Mesenchymal stem cell (in vitro differentiated cells and primary cell): ENCODE data around the gene ATP8B3.

Experiments
- DNase-seq: peaks from one replicate; pipeline ENCODE4 v3.0.0-alpha.2; 2013
- H2AFZ ChIP-seq: one replicate; pipeline ENCODE4 v1.6.1; 2013; ENCODE audit warnings: low read depth, mild to moderate bottlenecking, control low read depth, inconsistent platforms, low read length, moderate library complexity
- H2AK5ac ChIP-seq: 2 replicates; pipeline ENCODE4 v1.6.1; 2013; ENCODE audit warnings: low read length, moderate library complexity, mild to moderate bottlenecking, inconsistent platforms; ENCODE audit not compliant: severe bottlenecking
- H2BK120ac ChIP-seq: one replicate; pipeline ENCODE4 v1.6.1; 2013; ENCODE audit warnings: low read depth, mild to moderate bottlenecking, inconsistent platforms, low read length, moderate library complexity
- H2BK12ac ChIP-seq, 2 experiments: one replicate each; pipeline ENCODE4 v1.6.1; 2013; ENCODE audit warnings: inconsistent platforms in 2 of 2, low read length in 2 of 2, mild to moderate bottlenecking in 2 of 2, moderate library complexity in 2 of 2, control low read depth in 1 of 2
- H2BK15ac ChIP-seq: one replicate; pipeline ENCODE4 v1.6.1; 2013; ENCODE audit warnings: mild to moderate bottlenecking, low read depth, inconsistent platforms; ENCODE audit not compliant: poor library complexity, severe bottlenecking
- H2BK5ac ChIP-seq: 2 replicates; pipeline ENCODE4 v1.6.1; 2013; ENCODE audit warnings: low read depth, mild to moderate bottlenecking, low read length, control low read depth, inconsistent platforms; ENCODE audit not compliant: poor library complexity, severe bottlenecking
- H3K14ac ChIP-seq, 2 experiments: one replicate each; pipeline ENCODE4 v1.6.1; 2013; ENCODE audit warnings: inconsistent platforms in 2 of 2, low read length in 2 of 2, control low read depth in 1 of 2, mild to moderate bottlenecking in 1 of 2, moderate library complexity in 1 of 2
- H3K18ac ChIP-seq, 2 experiments: one replicate each; pipeline ENCODE4 v1.6.1; 2013; ENCODE audit warnings: inconsistent platforms in 2 of 2, low read length in 2 of 2, control low read depth in 1 of 2, low read depth in 1 of 2, mild to moderate bottlenecking in 1 of 2
- H3K23ac ChIP-seq, 2 experiments: one replicate each; pipeline ENCODE4 v1.6.1; 2013; ENCODE audit warnings: inconsistent platforms in 2 of 2, low read length in 2 of 2, mild to moderate bottlenecking in 2 of 2, moderate library complexity in 2 of 2, control low read depth in 1 of 2
- H3K27ac ChIP-seq: 2 replicates; pipeline ENCODE4 v1.5.1; 2013; ENCODE audit warnings: mild to moderate bottlenecking, moderate library complexity, low read length, control low read depth, inconsistent platforms; ENCODE audit not compliant: poor library complexity, severe bottlenecking
- H3K27me3 ChIP-seq, 2 experiments: 2 replicates each; pipeline versions ENCODE4 v1.6.1 to v1.7.0; 2013; ENCODE audit warnings: low read length in 2 of 2, mild to moderate bottlenecking in 2 of 2, moderate library complexity in 2 of 2, control low read depth in 1 of 2, inconsistent platforms in 1 of 2; ENCODE audit not compliant: control insufficient read depth in 1 of 2, insufficient read depth in 1 of 2
- H3K36me3 ChIP-seq, 2 experiments: 2 replicates each; pipeline versions ENCODE4 v1.6.1 to v1.7.0; 2013; ENCODE audit warnings: low read length in 2 of 2, control low read depth in 1 of 2, inconsistent platforms in 1 of 2, low read depth in 1 of 2, mild to moderate bottlenecking in 1 of 2; ENCODE audit not compliant: insufficient read depth in 2 of 2, control insufficient read depth in 1 of 2
- H3K4ac ChIP-seq, 2 experiments: one replicate each; pipeline ENCODE4 v1.6.1; 2013; ENCODE audit warnings: inconsistent platforms in 2 of 2, low read length in 2 of 2, mild to moderate bottlenecking in 2 of 2, moderate library complexity in 2 of 2, control low read depth in 1 of 2, low read depth in 1 of 2
- H3K4me1 ChIP-seq: 2 replicates; pipeline ENCODE4 v1.6.1; 2013; ENCODE audit warnings: low read depth, low read length, control low read depth; ENCODE audit not compliant: control insufficient read depth, insufficient read depth
- H3K4me2 ChIP-seq: 2 replicates; pipeline ENCODE4 v1.6.1; 2013; ENCODE audit warnings: low read length, mild to moderate bottlenecking, inconsistent platforms; ENCODE audit not compliant: poor library complexity, severe bottlenecking
- H3K4me3 ChIP-seq, 2 experiments: 2 replicates each; pipeline versions ENCODE4 v1.5.1 to v1.7.0; 2013; ENCODE audit warnings: low read length in 2 of 2, mild to moderate bottlenecking in 2 of 2, control low read depth in 1 of 2, low read depth in 1 of 2; ENCODE audit not compliant: insufficient read depth in 1 of 2
- H3K79me1 ChIP-seq: replicated peaks from 2 replicates; pipeline ENCODE4 v1.6.1; 2013; ENCODE audit warnings: mild to moderate bottlenecking, control low read depth, low read length, inconsistent platforms; ENCODE audit not compliant: poor library complexity, severe bottlenecking
- H3K9ac ChIP-seq: 2 replicates; pipeline ENCODE4 v1.7.0; 2013; ENCODE audit warnings: mild to moderate bottlenecking, low read length, moderate library complexity
- H3K9me3 ChIP-seq: 2 replicates; pipeline ENCODE4 v1.7.0; 2013; ENCODE audit warnings: mild to moderate bottlenecking, low read length; ENCODE audit not compliant: control insufficient read depth
- H4K8ac ChIP-seq: one replicate; pipeline ENCODE4 v1.6.1; 2013; ENCODE audit warnings: inconsistent platforms, mild to moderate bottlenecking, low read length, moderate library complexity
- H4K91ac ChIP-seq: one replicate; pipeline ENCODE4 v1.6.1; 2013; ENCODE audit warnings: mild to moderate bottlenecking, low read length, inconsistent platforms
- WGBS: methylation state at CpG from one replicate; pipeline ENCODE4 v1.1.7; 2013; ENCODE audit warnings: mixed read lengths; 5-methylcytosine and 5-hydroxymethylcytosine counted together

The ATP8B3 gene

GRCh38 chr19:1853295-1854038 is 41.4 kb upstream of the ATP8B3 start:
- Histone ChIP-seq H3K27ac (peak overlapping the region; percentile 24), H3K9me3 (no peaks in the 10 kb centered on the region), H2BK5ac (no peak overlapping the region), H3K4me1 (peaks cover 55% of the 10 kb centered on the region), H3K14ac (no peak overlapping the region), H3K4me3 (no peak overlapping the region), H4K8ac (peak overlapping the region; percentile 87), H2AK5ac (peak overlapping the region; percentile 20), H3K4ac (peak overlapping the region in 1 of 2 experiments; percentile 24), H3K18ac (peak overlapping the region in 1 of 2 experiments; percentile 61), H3K23ac (no peak overlapping the region), H2BK15ac (peak overlapping the region; percentile 9), H2BK120ac (peak overlapping the region; percentile 74), H3K27me3 (no peaks in the 10 kb centered on the region), H3K79me1 (peaks cover 25% of the 10 kb centered on the region), H2BK12ac (no peak overlapping the region), H3K36me3 (peaks cover 4 to 40% of the 10 kb centered on the region in 2 experiments), H2AFZ (no peak overlapping the region), H3K9ac (peak overlapping the region; percentile 40), H4K91ac (peak overlapping the region; percentile 35), H3K4me2 (peak overlapping the region; percentile 48)
- 33% methylated on average over 23 of the region's 27 CpGs for WGBS
- DNase-seq, result peak; percentile 81

- peaks cover 25% of the 10 kb centered on the region for H3K79me1 ChIP-seq
- peaks cover 47% of the 10 kb centered on the region for H3K4me1 ChIP-seq
- no peak overlapping the region for H3K27ac ChIP-seq
- no peak overlapping the region for H3K4me2 ChIP-seq
- no peak overlapping the region for H2BK15ac ChIP-seq
- H2AK5ac ChIP-seq, result no peak overlapping the region
- no peak overlapping the region for H4K8ac ChIP-seq
- no peak overlapping the region for H2BK12ac ChIP-seq
- WGBS, result 98% methylated on average over 8 of the region's 9 CpGs
- H3K14ac ChIP-seq, result no peak overlapping the region
- H2BK5ac ChIP-seq, result no peak overlapping the region
- H3K9me3 ChIP-seq, result no peaks in the 10 kb centered on the region
- H3K23ac ChIP-seq, result no peak overlapping the region
- H3K4me3 ChIP-seq, result no peak overlapping the region
- no peak overlapping the region for H4K91ac ChIP-seq
- DNase-seq, result no peak
- H3K36me3 ChIP-seq, result peaks cover 4 to 35% of the 10 kb centered on the region in 2 experiments
- H2AFZ ChIP-seq, result no peak overlapping the region
- H2BK120ac ChIP-seq, result no peak overlapping the region
- H3K27me3 ChIP-seq, result no peaks in the 10 kb centered on the region
- H3K4ac ChIP-seq, result no peak overlapping the region
- no peak overlapping the region for H3K9ac ChIP-seq
- H3K18ac ChIP-seq, result no peak overlapping the region
Observed at GRCh38 chr19:1852581-1853128, 40.6 kb upstream of the ATP8B3 start.

GRCh38 chr19:1851654-1852580 is 39.8 kb upstream of the ATP8B3 start:
- 93% methylated on average over 61 of the region's 66 CpGs for WGBS
- H3K18ac ChIP-seq, result no peak overlapping the region
- DNase-seq, result no peak

More at GRCh38 chr19:1851654-1852580, 39.8 kb upstream of the ATP8B3 start:
- Histone ChIP-seq H2BK12ac (no peak overlapping the region), H2AFZ (no peak overlapping the region), H2BK15ac (no peak overlapping the region), H3K4me2 (no peak overlapping the region), H3K36me3 (peaks cover 4 to 33% of the 10 kb centered on the region in 2 experiments), H4K8ac (no peak overlapping the region), H3K9ac (no peak overlapping the region), H2AK5ac (no peak overlapping the region), H2BK120ac (no peak overlapping the region), H3K4me1 (peaks cover 40% of the 10 kb centered on the region), H3K14ac (no peak overlapping the region), H4K91ac (no peak overlapping the region), H3K79me1 (peaks cover 25% of the 10 kb centered on the region), H3K4me3 (no peak overlapping the region), H3K27me3 (no peaks in the 10 kb centered on the region), H3K27ac (no peak overlapping the region), H3K9me3 (no peaks in the 10 kb centered on the region), H3K4ac (no peak overlapping the region), H2BK5ac (no peak overlapping the region), H3K23ac (no peak overlapping the region)
